HG03432 (cell line): ENCODE measurements around the gene SH2D1A.

Experiments used
- ATAC-seq: cut with Tn5 transposase; IDR thresholded peaks from one replicate; pipeline ENCODE4 v1.9.1; 2021; ENCODE audit warnings: mild to moderate bottlenecking, moderate library complexity; ENCODE audit not compliant: unreplicated experiment

SH2D1A gene

DNA sequence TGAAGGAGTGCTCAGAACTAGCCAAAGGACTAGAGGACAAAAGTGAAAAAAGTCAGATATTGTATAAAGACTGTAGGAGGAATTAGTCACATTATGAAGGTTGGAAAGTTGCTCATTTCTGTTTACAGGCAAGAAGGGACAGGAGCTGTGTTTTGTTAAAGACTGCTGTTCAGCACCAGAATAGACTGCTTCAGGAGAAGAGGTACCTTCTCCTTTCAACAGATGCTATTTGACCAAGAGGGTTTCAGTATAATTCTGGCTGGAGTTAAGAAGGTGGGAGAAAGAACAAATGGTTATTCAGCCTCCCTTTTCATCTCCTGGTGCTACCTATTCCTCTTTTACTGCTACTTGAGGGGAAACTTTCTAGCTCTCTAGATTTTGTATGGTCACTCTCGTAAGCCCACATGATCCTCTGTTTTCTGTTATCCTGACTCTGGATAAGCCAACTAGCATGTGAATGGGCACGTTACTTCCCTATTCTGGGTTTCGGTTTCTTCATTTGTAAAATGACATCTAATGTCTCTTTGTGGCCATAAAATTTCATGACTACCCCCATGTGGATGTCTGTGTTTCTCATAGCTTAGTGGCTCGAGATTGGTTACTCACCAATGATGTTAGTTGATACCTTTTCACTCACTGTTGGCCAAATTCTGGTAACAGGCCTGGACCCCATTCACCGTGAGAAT, 68.9 kb downstream of the SH2D1A start:
- no peak for ATAC-seq

DNA sequence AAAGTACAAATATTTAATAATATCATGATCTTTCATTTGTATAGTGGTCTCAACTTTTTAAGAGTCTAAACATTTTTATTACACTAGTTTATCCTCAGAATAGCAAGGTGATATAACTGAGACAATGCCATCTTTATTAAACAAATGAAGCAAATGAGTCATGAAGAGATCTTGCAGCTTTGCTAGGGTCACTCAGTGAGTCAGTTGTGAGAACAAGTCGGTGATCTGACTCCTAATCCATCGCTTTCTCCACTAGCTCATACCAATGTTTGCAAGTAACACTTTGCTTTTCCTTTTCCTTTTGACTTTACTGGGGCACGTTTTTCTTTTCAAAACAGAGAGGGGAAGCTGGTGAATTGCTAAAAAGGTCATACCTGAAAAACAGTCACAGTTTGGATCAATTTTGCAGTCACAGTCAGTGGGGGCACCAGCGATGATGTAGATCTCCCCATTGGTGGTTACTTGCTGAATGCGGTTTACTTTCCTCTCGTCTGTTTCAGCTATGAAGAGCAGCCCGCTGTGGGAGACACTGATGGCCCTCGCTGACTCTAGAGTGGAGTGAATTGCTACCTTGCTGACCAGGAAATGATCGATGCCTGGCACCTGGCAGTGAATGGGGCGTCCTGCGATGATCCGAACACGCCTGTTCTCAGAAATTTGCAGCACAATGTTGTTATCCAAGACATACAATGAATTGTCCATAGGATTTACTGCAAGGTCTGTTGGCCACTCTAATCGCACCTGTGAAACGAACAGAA, 75.7 kb downstream of the SH2D1A start:
- ATAC-seq = no peak
